Sigmoid colon (tissue), 4 donors: ENCODE results near the gene MGRN1.
A peak's percentile ranks its signal among the peaks of the same experiment; 100 is the strongest.

Experiments
- EP300 ChIP-seq, 4 donors: sonication (generic); formaldehyde crosslinking; IDR thresholded peaks; one replicate each; pipeline ENCODE4 v1.6.1; 2017; ENCODE audit warnings: antibody characterized with exemption in 4 of 4
- POLR2A ChIP-seq, 2 donors: fragments of 450-650 bp; IDR thresholded peaks; one replicate each; pipeline ENCODE4 v1.6.1; 2016; ENCODE audit warnings: antibody characterized with exemption in 2 of 2, mild to moderate bottlenecking in 2 of 2, moderate library complexity in 2 of 2
- POLR2AphosphoS5 ChIP-seq, 4 donors: sonication (generic); formaldehyde crosslinking; IDR thresholded peaks; one replicate each; pipeline ENCODE4 v1.6.1; 2017; ENCODE audit warnings: antibody characterized with exemption in 4 of 4
- TF ChIP-seq, protein P1 (sequence below), 4 experiments: fragments of 450-650 bp in 3 of 4; fragments of 200-600 bp in 1 of 4; IDR thresholded peaks; one replicate each; pipeline ENCODE4 v1.5.1; 2016 to 2019; ENCODE audit warnings: antibody characterized with exemption in 4 of 4, mild to moderate bottlenecking in 3 of 4, moderate library complexity in 2 of 4

DNA sequence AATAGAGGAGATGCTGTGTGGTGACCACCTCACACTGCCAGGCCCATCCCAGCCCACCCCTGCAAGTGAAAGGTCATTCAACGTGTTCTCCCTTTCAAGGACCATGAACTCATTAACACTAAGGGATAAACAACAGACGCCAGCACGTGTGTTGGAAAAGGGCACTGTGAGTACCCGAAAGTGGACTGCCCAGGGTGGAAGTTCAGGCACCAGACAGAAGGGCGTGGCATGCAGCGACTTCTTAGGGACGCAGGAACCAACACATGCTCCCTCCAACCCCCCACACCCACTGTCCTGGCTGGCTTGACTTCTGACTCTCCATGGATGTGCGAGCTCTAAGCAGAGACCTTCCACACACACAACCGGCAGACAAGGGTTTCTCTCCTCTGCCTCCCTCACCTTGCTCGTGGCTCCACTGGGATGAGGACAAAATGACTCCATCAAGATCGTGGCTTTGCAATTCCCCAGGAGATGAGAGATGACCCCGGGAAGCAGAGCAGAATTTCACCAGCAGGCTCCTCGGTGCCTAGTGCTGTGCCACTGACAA, 20.9 kb upstream of the MGRN1 start:
- TF ChIP-seq, protein P1, sequence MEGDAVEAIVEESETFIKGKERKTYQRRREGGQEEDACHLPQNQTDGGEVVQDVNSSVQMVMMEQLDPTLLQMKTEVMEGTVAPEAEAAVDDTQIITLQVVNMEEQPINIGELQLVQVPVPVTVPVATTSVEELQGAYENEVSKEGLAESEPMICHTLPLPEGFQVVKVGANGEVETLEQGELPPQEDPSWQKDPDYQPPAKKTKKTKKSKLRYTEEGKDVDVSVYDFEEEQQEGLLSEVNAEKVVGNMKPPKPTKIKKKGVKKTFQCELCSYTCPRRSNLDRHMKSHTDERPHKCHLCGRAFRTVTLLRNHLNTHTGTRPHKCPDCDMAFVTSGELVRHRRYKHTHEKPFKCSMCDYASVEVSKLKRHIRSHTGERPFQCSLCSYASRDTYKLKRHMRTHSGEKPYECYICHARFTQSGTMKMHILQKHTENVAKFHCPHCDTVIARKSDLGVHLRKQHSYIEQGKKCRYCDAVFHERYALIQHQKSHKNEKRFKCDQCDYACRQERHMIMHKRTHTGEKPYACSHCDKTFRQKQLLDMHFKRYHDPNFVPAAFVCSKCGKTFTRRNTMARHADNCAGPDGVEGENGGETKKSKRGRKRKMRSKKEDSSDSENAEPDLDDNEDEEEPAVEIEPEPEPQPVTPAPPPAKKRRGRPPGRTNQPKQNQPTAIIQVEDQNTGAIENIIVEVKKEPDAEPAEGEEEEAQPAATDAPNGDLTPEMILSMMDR (IDR thresholded peaks at IDR 0.05) = no peak
- TF ChIP-seq POLR2AphosphoS5 (IDR thresholded peaks at IDR 0.05) (peak in 1 of 4 donors; percentile 9), POLR2A (IDR thresholded peaks at IDR 0.05) (no peak), EP300 (IDR thresholded peaks at IDR 0.05) (no peak)
